Upper lobe of left lung (tissue), 6 donors: Measurements from ENCODE around the gene SELPLG. TPM values are rescaled to one million over a fixed set of nuclear protein-coding genes. Genes with fewer than 3 reads are reported as not detected.

Source experiments
- ATAC-seq, 2 donors: fragments of 200-7000 bp; cut with Tn5 transposase; one replicate each; pipeline ENCODE4 v1.9.1; 2022; ENCODE audit warnings: mild to moderate bottlenecking in 2 of 2, moderate library complexity in 2 of 2; ENCODE audit not compliant: low FRiP score in 2 of 2
- DNase-seq, 2 donors: peaks; one replicate each; pipeline ENCODE4 v3.0.0-alpha.2; 2019 to 2020
- H3K27ac ChIP-seq, 4 donors: fragments of 200-600 bp; sonication (generic); one replicate each; pipeline ENCODE4 v1.5.1; 2016 to 2019
- H3K27me3 ChIP-seq, 4 donors: fragments of 200-600 bp; sonication (generic); one replicate each; pipeline ENCODE4 v1.5.1; 2017 to 2019
- H3K36me3 ChIP-seq, 4 donors: fragments of 200-600 bp; sonication (generic); one replicate each; pipeline ENCODE4 v1.5.1; 2016 to 2019
- H3K4me1 ChIP-seq, 4 donors: fragments of 200-600 bp; sonication (generic); one replicate each; pipeline ENCODE4 v1.5.1; 2018 to 2019
- H3K4me3 ChIP-seq, 4 donors: fragments of 200-600 bp; sonication (generic); one replicate each; pipeline ENCODE4 v1.5.1; 2017 to 2019; ENCODE audit warnings: mild to moderate bottlenecking in 2 of 4, moderate library complexity in 1 of 4
- H3K9me3 ChIP-seq, 4 donors: fragments of 200-600 bp; sonication (generic); one replicate each; pipeline ENCODE4 v1.5.1; 2018 to 2019
- EP300 ChIP-seq, 4 donors: sonication (generic); formaldehyde crosslinking; IDR thresholded peaks; one replicate each; pipeline ENCODE4 v1.5.1; 2017; ENCODE audit warnings: antibody characterized with exemption in 4 of 4, control low read depth in 2 of 4
- POLR2A ChIP-seq, 4 donors: fragments of 450-650 bp; IDR thresholded peaks; one replicate each; pipeline ENCODE4 v1.5.1; 2016 to 2017; ENCODE audit warnings: antibody characterized with exemption in 4 of 4, mild to moderate bottlenecking in 2 of 4
- POLR2AphosphoS5 ChIP-seq, 2 donors: sonication (generic); formaldehyde crosslinking; IDR thresholded peaks; one replicate each; pipeline ENCODE4 v1.5.1; 2017; ENCODE audit warnings: antibody characterized with exemption in 2 of 2
- WGBS, 2 donors: methylation state at CpG; one replicate each; pipeline ENCODE4 v1.1.5; 2017 to 2018; 5-methylcytosine and 5-hydroxymethylcytosine counted together
- total RNA-seq, 6 donors: library from RNA; depleted of rRNA in 4 of 6; stranded (reverse); fragments of >200 nt in 4 of 6; gene quantifications; one replicate each; pipeline versions ENCODE4 v1.1.0 to v1.2.1, GENCODE V29; 2016 to 2021
- TF ChIP-seq, protein P1 (sequence below), 6 experiments: fragments of 450-650 bp in 4 of 6; fragments of 200-600 bp in 2 of 6; sonication (generic) in 2 of 6; IDR thresholded peaks; one replicate each; pipeline ENCODE4 v1.5.1; 2016 to 2019; ENCODE audit warnings: antibody characterized with exemption in 6 of 6
- donor health status: DM: no; HTN: no; CAD: no; lungs with moderate emphysema.
- donor health status: DM: no; HTN: yes; CAD: no; lungs with severe emphysema.

The SELPLG gene
- total RNA-seq, 6 donors from 2014 or later, result 25.2 to 71.4 (median 42.5) TPM

DNA sequence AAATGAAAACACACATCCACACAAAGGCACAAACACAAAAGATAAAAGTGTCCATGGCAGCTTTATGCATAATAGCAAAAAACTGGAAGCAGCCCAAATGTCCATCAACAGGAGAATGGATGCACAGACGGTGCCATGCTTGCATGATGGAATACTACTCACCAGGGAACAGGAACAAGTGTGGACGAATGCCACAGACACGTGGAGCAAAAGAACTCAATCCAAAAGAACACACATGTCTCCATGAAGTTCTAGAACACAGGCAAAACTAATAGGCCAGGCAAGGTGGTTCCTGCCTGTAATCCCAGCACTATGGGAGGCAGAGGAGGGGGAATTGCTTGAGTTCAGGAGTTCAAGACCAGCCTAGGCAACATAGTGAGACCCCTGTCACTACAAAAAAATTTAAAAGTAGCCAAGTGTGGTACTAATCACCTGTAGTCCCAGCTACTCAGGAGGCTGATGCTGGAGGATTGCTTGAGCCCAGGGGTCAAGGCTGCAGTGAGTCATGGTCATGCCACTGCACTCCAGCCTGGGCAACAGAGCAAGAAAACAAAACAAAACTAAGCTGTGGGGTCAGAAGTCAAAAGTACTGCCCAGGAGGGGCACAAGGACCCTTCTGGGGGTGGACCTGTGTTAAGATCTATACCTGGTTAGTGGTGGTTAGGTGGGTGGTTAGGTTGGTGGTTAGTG lies 28.5 kb downstream of the SELPLG start:
- no peak overlapping the region for H3K27ac ChIP-seq
- ATAC-seq (no peak), DNase-seq (no peak)
- no peaks in the 10 kb centered on the region for H3K27me3 ChIP-seq
- H3K9me3 ChIP-seq, result no peaks in the 10 kb centered on the region
- no peaks in the 10 kb centered on the region for H3K36me3 ChIP-seq
- H3K4me3 ChIP-seq, result no peak overlapping the region
- TF ChIP-seq POLR2A (IDR thresholded peaks at IDR 0.05) (no peak), EP300 (IDR thresholded peaks at IDR 0.05) (no peak), POLR2AphosphoS5 (IDR thresholded peaks at IDR 0.05) (no peak)
- TF ChIP-seq, protein P1, sequence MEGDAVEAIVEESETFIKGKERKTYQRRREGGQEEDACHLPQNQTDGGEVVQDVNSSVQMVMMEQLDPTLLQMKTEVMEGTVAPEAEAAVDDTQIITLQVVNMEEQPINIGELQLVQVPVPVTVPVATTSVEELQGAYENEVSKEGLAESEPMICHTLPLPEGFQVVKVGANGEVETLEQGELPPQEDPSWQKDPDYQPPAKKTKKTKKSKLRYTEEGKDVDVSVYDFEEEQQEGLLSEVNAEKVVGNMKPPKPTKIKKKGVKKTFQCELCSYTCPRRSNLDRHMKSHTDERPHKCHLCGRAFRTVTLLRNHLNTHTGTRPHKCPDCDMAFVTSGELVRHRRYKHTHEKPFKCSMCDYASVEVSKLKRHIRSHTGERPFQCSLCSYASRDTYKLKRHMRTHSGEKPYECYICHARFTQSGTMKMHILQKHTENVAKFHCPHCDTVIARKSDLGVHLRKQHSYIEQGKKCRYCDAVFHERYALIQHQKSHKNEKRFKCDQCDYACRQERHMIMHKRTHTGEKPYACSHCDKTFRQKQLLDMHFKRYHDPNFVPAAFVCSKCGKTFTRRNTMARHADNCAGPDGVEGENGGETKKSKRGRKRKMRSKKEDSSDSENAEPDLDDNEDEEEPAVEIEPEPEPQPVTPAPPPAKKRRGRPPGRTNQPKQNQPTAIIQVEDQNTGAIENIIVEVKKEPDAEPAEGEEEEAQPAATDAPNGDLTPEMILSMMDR (IDR thresholded peaks at IDR 0.05), result no peak
- H3K4me1 ChIP-seq, result peaks cover 0 to 3% (median 0%) of the 10 kb centered on the region in 4 donors
- WGBS, 2 donors, result 70 to 74% methylated on average over 3 of the region's 3 CpGs

DNA sequence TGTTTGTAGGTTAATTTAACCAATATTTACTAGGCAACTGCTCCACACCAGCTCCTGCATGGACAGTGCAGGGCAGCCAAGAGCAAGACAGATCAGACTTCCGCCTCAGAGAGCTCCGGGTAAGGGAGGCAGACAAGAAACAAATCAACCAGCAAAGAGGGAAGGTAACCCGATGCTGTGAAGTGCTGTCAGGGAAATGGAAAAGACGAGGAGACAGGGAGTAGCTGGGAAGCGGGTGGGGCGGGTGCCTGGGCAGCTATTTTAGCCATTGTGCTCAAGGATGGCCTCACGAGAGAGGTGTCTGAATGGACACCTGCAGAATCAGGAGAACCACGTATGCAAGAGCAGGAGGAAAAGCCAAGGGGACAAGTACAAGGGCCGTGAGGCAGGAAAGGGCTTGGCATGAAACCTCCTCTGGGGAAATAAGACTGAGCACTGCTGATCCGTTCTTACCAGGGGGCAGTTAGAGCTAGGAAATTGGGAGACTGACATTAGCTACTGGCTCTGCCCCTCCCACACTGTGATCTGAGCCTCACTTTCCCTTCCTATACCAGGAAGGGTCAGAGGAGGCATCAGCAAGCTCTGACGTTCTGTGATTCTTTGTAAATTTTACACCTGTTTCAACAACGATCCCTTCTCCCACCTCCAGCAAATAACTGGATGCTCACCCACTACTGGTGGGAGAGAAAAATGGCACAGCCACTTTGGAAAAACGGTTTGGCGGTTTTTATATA lies 29.3 kb downstream of the SELPLG start:
- Histone ChIP-seq H3K4me3 (no peak overlapping the region), H3K4me1 (no peaks in the 10 kb centered on the region), H3K9me3 (no peaks in the 10 kb centered on the region), H3K36me3 (no peaks in the 10 kb centered on the region), H3K27ac (no peak overlapping the region), H3K27me3 (no peaks in the 10 kb centered on the region)
- TF ChIP-seq EP300 (IDR thresholded peaks at IDR 0.05), result no peak
- TF ChIP-seq, protein P1 (IDR thresholded peaks at IDR 0.05), result no peak
- WGBS, 2 donors, result 55% methylated on average over 14 of the region's 14 CpGs
- DNase-seq, result no peak
- no peak for ATAC-seq

DNA sequence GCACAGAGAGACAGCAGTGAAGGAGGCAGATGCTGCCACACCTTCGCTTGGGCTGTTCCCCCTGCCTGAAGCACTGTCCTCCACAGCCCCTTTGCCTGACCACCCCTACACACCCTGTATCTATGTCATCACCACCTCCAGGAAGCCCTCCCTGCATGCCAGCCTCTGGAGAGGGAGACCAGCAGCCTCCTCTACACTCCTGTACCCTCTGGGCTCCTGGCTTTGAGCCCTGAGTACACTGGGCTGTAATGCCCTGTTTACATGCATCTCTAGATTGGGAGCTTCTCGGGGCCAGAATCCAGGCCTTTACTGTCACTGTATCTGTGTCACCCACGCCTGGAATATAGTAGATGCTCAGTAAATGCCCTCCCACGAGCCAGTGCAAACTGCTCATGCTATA lies 30.0 kb downstream of the SELPLG start:
- Histone ChIP-seq H3K9me3 (no peaks in the 10 kb centered on the region), H3K36me3 (no peaks in the 10 kb centered on the region), H3K27me3 (no peaks in the 10 kb centered on the region), H3K4me3 (no peak overlapping the region), H3K4me1 (no peaks in the 10 kb centered on the region), H3K27ac (no peak overlapping the region)
- 85 to 91% methylated on average over 4 of the region's 4 CpGs for WGBS, 2 donors
- TF ChIP-seq EP300 (IDR thresholded peaks at IDR 0.05) (no peak), POLR2A (IDR thresholded peaks at IDR 0.05) (no peak), POLR2AphosphoS5 (IDR thresholded peaks at IDR 0.05) (no peak)
- TF ChIP-seq, protein P1 (IDR thresholded peaks at IDR 0.05), result no peak
- ATAC-seq (no peak), DNase-seq (no peak)

DNA sequence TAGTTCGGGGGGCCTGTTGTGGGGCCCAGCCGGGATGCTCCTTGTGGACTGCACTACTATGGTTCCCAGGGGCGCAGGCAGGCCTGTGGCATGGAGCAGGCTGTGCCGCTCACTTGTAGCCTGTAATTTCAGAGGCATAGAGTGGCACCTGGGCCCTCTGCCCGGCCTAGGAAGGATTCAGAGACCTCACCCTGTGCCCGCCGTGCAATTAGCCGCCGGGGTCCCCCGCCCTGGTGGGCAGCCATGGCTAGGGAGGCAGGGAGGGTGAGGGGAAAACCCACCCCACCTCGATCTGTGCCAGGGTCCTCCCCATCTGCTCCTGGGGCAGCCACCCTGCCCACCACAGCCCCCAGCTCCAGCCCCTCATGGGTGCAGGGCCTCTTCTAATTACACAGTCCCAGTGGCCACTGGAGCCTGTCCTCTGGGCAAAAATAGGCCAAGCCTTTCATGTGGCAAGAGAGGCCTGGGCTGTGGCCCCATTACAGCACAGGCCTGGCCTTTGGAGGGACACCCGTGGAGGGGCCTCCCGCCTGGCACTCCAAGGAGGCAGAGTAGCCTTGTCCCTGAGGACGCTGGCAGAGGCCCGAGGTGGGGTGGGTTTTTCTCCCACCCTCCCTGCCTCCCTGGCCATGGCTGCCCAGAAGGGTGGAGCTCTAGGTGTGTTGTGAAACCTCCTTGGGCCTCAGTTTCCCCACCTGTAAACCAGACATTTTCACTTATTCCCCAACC lies 30.6 kb downstream of the SELPLG start:
- no peak for ATAC-seq
- no peaks in the 10 kb centered on the region for H3K27me3 ChIP-seq
- TF ChIP-seq POLR2A (IDR thresholded peaks at IDR 0.05), result no peak
- TF ChIP-seq, protein P1 (IDR thresholded peaks at IDR 0.05), result no peak
- no peak for TF ChIP-seq POLR2AphosphoS5 (IDR thresholded peaks at IDR 0.05)
- TF ChIP-seq EP300 (IDR thresholded peaks at IDR 0.05), result no peak
- no peaks in the 10 kb centered on the region for H3K9me3 ChIP-seq
- WGBS, 2 donors, result 89 to 94% methylated on average over 13 to 14 of the region's 15 CpGs
- H3K27ac ChIP-seq, result no peak overlapping the region
- no peak overlapping the region for H3K4me3 ChIP-seq
- DNase-seq, result peak in 1 of 2 donors; percentile 67
- H3K36me3 ChIP-seq, result no peaks in the 10 kb centered on the region
- no peaks in the 10 kb centered on the region for H3K4me1 ChIP-seq
